ENCODE measurements around the gene TUNAR. TPM values are rescaled to one million over a fixed set of nuclear protein-coding genes. Genes with fewer than 3 reads are reported as not detected.

The TUNAR gene
- total RNA-seq, 1 experiment from 2014 or later, result 0.10 TPM

DNA sequence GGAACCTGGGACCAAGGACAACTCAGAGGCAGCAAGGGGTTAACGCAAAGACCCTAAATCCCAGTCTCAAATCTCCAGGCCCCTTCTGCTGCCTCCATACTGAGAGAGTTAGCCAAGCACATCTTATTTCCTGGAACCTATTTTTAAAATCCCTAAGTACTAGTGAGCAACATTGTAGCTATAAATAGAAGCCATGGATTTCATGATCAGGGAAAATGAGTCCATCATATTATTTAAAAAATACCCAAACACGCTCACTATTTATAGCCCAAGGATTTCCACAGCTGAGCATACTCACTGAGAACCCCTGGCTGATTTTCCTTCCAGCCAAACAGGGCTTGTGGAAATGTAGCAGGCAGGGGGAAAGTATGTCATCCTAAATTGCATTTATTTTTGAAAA is 19.4 kb upstream of the TUNAR start:
- TF ChIP-seq REST (IDR thresholded peaks at IDR 0.05; ENCODE audit: insufficient read depth in 1 of 2, low read depth in 2 of 2, low read length in 1 of 2) (no peak), TCF7L2 (IDR thresholded peaks at IDR 0.05; ENCODE audit: low read depth, low read length) (no peak), CTCF (IDR thresholded peaks at IDR 0.05) (no peak), POLR2AphosphoS5 (IDR thresholded peaks at IDR 0.05; ENCODE audit: low read depth, low read length) (no peak), SIN3A (IDR thresholded peaks at IDR 0.05; ENCODE audit: borderline replicate concordance, insufficient read depth, low read depth, low read length) (no peak)
- CTCF ChIA-PET, result interaction anchor here (0.6 kb wide), 1 partner anchor 177 kb away, joined by 8 read pairs; no protein-coding TSS in a partner anchor
- H3K4me3 ChIP-seq (ENCODE audit: low read depth in 2 of 2, low read length in 2 of 2), result no peak overlapping the region
- ATAC-seq, result no peak
- no peaks in the 10 kb centered on the region for H3K36me3 ChIP-seq (ENCODE audit: control insufficient read depth, insufficient read depth, low read length)
- intact Hi-C loops (cut with micrococcal nuclease; ENCODE audit: unreplicated experiment) (no loop called here), in situ Hi-C loops (cut with HindIII; ENCODE audit: low pct_unique_long_range_greater_than_20kb, low sequenced_read_pairs) (no loop called here)
- DNase-seq (ENCODE audit: low read depth, low spot score), result no peak
- no peaks in the 10 kb centered on the region; the same call in 1 of the 2 replicates for H3K27me3 ChIP-seq (ENCODE audit: control insufficient read depth, insufficient read depth, low read length)
- POLR2A ChIA-PET, result no interaction called here
- no peaks in the 10 kb centered on the region for H3K9me3 ChIP-seq (ENCODE audit: control insufficient read depth, insufficient read depth, low read depth, low read length)
- H3K4me1 ChIP-seq (ENCODE audit: control insufficient read depth, insufficient read depth, low read length), result no peaks in the 10 kb centered on the region
- H3K27ac ChIP-seq (ENCODE audit: low read length), result no peak overlapping the region
- no TSS peak for BruUV-seq (replicated peaks)

GRCh38 chr14:95858893-95859292 is 17.7 kb upstream of the TUNAR start:
- no peak for TF ChIP-seq TCF7L2 (IDR thresholded peaks at IDR 0.05; ENCODE audit: low read depth, low read length)
- TF ChIP-seq REST (IDR thresholded peaks at IDR 0.05; ENCODE audit: insufficient read depth in 1 of 2, low read depth in 2 of 2, low read length in 1 of 2), result no peak
- TF ChIP-seq CTCF (IDR thresholded peaks at IDR 0.05), result no peak
- no peak for TF ChIP-seq SIN3A (IDR thresholded peaks at IDR 0.05; ENCODE audit: borderline replicate concordance, insufficient read depth, low read depth, low read length)
- no peak for TF ChIP-seq POLR2AphosphoS5 (IDR thresholded peaks at IDR 0.05; ENCODE audit: low read depth, low read length)
- intact Hi-C loops (cut with micrococcal nuclease; ENCODE audit: unreplicated experiment), result no loop called here
- Histone ChIP-seq H3K36me3 (ENCODE audit: control insufficient read depth, insufficient read depth, low read length) (no peaks in the 10 kb centered on the region), H3K27me3 (ENCODE audit: control insufficient read depth, insufficient read depth, low read length) (no peaks in the 10 kb centered on the region; the same call in 1 of the 2 replicates), H3K4me1 (ENCODE audit: control insufficient read depth, insufficient read depth, low read length) (no peaks in the 10 kb centered on the region), H3K4me3 (ENCODE audit: low read depth in 2 of 2, low read length in 2 of 2) (no peak overlapping the region), H3K27ac (ENCODE audit: low read length) (no peak overlapping the region), H3K9me3 (ENCODE audit: control insufficient read depth, insufficient read depth, low read depth, low read length) (no peaks in the 10 kb centered on the region)
- DNase-seq (ENCODE audit: low read depth, low spot score) (no peak), ATAC-seq (no peak)
- in situ Hi-C loops (cut with HindIII; ENCODE audit: low pct_unique_long_range_greater_than_20kb, low sequenced_read_pairs), result no loop called here
- ChIA-PET POLR2A (no interaction called here), CTCF (no interaction called here)
- BruUV-seq (replicated peaks), result no TSS peak
